Measurements from ENCODE around the gene PABPC1L.

Gene PABPC1L

GRCh38 chr20:44909872-44910689 lies at the start of gene PABPC1L:
TSS of gene PABPC1L (plus strand) at chr20:44910060. CDS start at chr20:44910144, 84 bp downstream.
- ChIA-PET POLR2A (interaction anchor here (0.6 to 1.9 kb wide), 8 partner anchors 17 to 482 kb away, joined by 3 to 9 read pairs (median 3); partner anchors contain the start of gene YWHAB), CTCF (interaction anchor here (0.7 to 1.1 kb wide), 3 partner anchors 69 to 201 kb away, joined by 3 to 7 read pairs (median 3); no protein-coding TSS in a partner anchor)
- peaks cover 8 to 69% of the 10 kb centered on the region in 2 experiments for H3K36me3 ChIP-seq (ENCODE audit: control insufficient read depth in 2 of 2, insufficient read depth in 1 of 2, low read length in 2 of 2)
- peak within 1 kb of the TSS; percentile 84 for H3K4me3 ChIP-seq (ENCODE audit: low read depth, low read length)
- H3K4me1 ChIP-seq (ENCODE audit: control insufficient read depth, insufficient read depth, low read length) = no peaks in the 10 kb centered on the region
- H3K27ac ChIP-seq (ENCODE audit: extremely low read depth, low read depth, low read length) = no peak within 1 kb of the TSS; the same call in 1 of the 2 replicates
- H3K9me3 ChIP-seq (ENCODE audit: control insufficient read depth, insufficient read depth, low read depth, low read length) = no peaks in the 10 kb centered on the region
- TF ChIP-seq ZNF24 (tag by site-specific recombination; IDR thresholded peaks at IDR 0.05) = 0 out of 2 replicates have a peak, but pooled peaks have one; percentile 31
- TF ChIP-seq ZXDB (tag by site-specific recombination; IDR thresholded peaks at IDR 0.05) = peak; percentile 71; the same call in 1 of the 2 replicates
- peak; percentile 94 for TF ChIP-seq ZFP69B (tag by site-specific recombination; IDR thresholded peaks at IDR 0.05)
- peak; percentile 54; the same call in 1 of the 2 replicates for TF ChIP-seq ZNF391 (tag by site-specific recombination; IDR thresholded peaks at IDR 0.05; ENCODE audit: borderline replicate concordance, low read depth)
- no peak for TF ChIP-seq ZNF169 (tag by site-specific recombination; IDR thresholded peaks at IDR 0.05)
- TF ChIP-seq YY2 (tag by site-specific recombination; IDR thresholded peaks at IDR 0.05) = peak; percentile 16; the same call in 1 of the 2 replicates
- TF ChIP-seq KLF9 (tag by site-specific recombination; IDR thresholded peaks at IDR 0.05; ENCODE audit: low read depth) = peak; percentile 88
- peak; percentile 46 for TF ChIP-seq WT1 (tag by site-specific recombination; IDR thresholded peaks at IDR 0.05)
- no peak for TF ChIP-seq ZNF433 (tag by site-specific recombination; IDR thresholded peaks at IDR 0.05; ENCODE audit: low read depth)
- no peak for TF ChIP-seq ZNF18 (tag by site-specific recombination; IDR thresholded peaks at IDR 0.05)
- TF ChIP-seq SCRT2 (tag by site-specific recombination; IDR thresholded peaks at IDR 0.05) = peak; percentile 99
- TF ChIP-seq ZNF146 (tag by site-specific recombination; IDR thresholded peaks at IDR 0.05) = 0 out of 2 replicates have a peak, but pooled peaks have one; percentile 20
- 0 out of 2 replicates have a peak, but pooled peaks have one; percentile 31 for TF ChIP-seq ZFP37 (tag by site-specific recombination; IDR thresholded peaks at IDR 0.05)
- TF ChIP-seq, protein P1, sequence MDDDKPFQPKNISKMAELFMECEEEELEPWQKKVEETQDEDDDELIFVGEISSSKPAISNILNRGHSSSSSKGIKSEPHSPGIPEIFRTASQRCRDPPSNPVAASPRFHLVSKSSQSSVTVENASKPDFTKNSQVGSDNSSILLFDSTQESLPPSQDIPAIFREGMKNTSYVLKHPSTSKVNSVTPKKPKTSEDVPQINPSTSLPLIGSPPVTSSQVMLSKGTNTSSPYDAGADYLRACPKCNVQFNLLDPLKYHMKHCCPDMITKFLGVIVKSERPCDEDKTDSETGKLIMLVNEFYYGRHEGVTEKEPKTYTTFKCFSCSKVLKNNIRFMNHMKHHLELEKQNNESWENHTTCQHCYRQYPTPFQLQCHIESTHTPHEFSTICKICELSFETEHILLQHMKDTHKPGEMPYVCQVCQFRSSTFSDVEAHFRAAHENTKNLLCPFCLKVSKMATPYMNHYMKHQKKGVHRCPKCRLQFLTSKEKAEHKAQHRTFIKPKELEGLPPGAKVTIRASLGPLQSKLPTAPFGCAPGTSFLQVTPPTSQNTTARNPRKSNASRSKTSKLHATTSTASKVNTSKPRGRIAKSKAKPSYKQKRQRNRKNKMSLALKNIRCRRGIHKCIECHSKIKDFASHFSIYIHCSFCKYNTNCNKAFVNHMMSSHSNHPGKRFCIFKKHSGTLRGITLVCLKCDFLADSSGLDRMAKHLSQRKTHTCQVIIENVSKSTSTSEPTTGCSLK (tag by site-specific recombination; IDR thresholded peaks at IDR 0.05) = no peak
- peak; percentile 60 for TF ChIP-seq ZNF600 (tag by site-specific recombination; IDR thresholded peaks at IDR 0.05)
- peak; percentile 26; the same call in 1 of the 2 replicates for TF ChIP-seq KLF7 (tag by site-specific recombination; IDR thresholded peaks at IDR 0.05; ENCODE audit: borderline replicate concordance)
- peak; percentile 91 for TF ChIP-seq ZBTB11 (tag by site-specific recombination; conservative IDR thresholded peaks at IDR 0.05; ENCODE audit: low read depth)
- 0 out of 2 replicates have a peak, but pooled peaks have one; percentile 16 for TF ChIP-seq ZNF341 (tag by site-specific recombination; IDR thresholded peaks at IDR 0.05; ENCODE audit: low read depth)
- TF ChIP-seq KLF17 (tag by site-specific recombination; IDR thresholded peaks at IDR 0.05) = peak; percentile 71; the same call in 1 of the 2 replicates
- no peak for TF ChIP-seq ZBTB21 (tag by site-specific recombination; IDR thresholded peaks at IDR 0.05)
- peak; percentile 54 for TF ChIP-seq ZIC2 (tag by site-specific recombination; IDR thresholded peaks at IDR 0.05)
- TF ChIP-seq, protein P2, sequence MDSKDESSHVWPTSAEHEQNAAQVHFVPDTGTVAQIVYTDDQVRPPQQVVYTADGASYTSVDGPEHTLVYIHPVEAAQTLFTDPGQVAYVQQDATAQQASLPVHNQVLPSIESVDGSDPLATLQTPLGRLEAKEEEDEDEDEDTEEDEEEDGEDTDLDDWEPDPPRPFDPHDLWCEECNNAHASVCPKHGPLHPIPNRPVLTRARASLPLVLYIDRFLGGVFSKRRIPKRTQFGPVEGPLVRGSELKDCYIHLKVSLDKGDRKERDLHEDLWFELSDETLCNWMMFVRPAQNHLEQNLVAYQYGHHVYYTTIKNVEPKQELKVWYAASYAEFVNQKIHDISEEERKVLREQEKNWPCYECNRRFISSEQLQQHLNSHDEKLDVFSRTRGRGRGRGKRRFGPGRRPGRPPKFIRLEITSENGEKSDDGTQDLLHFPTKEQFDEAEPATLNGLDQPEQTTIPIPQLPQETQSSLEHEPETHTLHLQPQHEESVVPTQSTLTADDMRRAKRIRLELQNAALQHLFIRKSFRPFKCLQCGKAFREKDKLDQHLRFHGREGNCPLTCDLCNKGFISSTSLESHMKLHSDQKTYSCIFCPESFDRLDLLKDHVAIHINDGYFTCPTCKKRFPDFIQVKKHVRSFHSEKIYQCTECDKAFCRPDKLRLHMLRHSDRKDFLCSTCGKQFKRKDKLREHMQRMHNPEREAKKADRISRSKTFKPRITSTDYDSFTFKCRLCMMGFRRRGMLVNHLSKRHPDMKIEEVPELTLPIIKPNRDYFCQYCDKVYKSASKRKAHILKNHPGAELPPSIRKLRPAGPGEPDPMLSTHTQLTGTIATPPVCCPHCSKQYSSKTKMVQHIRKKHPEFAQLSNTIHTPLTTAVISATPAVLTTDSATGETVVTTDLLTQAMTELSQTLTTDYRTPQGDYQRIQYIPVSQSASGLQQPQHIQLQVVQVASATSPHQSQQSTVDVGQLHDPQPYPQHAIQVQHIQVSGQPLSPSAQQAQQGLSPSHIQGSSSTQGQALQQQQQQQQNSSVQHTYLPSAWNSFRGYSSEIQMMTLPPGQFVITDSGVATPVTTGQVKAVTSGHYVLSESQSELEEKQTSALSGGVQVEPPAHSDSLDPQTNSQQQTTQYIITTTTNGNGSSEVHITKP (tag by site-specific recombination; IDR thresholded peaks at IDR 0.05) = peak; percentile 55; the same call in 1 of the 2 replicates
- TF ChIP-seq ZNF19 (tag by site-specific recombination; IDR thresholded peaks at IDR 0.05; ENCODE audit: low read depth) = no peak
